ENCODE results near the gene TBX4. TPM values are rescaled to one million over a fixed set of nuclear protein-coding genes. Genes with fewer than 3 reads are reported as not detected.

The TBX4 gene
- polyA plus RNA-seq, 3 donors, result not detected

- H3K4me3 ChIP-seq (replicated peaks in 1 of 3; ENCODE audit: low read depth in 2 of 3, low read length in 3 of 3), result no peak overlapping the region
- H3K4me1 ChIP-seq (ENCODE audit: control insufficient read depth in 1 of 2, insufficient read depth in 2 of 2, low read length in 2 of 2), result no peaks in the 10 kb centered on the region
- no peak overlapping the region for H3K4me2 ChIP-seq (replicated peaks; ENCODE audit: extremely low read depth, low read length, poor library complexity, severe bottlenecking)
- Mint-ChIP-seq H3K4me1 (no peaks in the 10 kb centered on the region), H3K27me3 (ENCODE audit: low read depth in 3 of 3) (peaks cover 1 to 16% (median 2%) of the 10 kb centered on the region in 3 donors), H3K27ac (no peak overlapping the region), H3K9me3 (no peaks in the 10 kb centered on the region), H3K4me3 (no peak overlapping the region), H3K36me3 (no peaks in the 10 kb centered on the region)
- H2AFZ ChIP-seq (ENCODE audit: insufficient read depth, low read depth, low read length, poor library complexity, severe bottlenecking), result no peak overlapping the region
- no peak overlapping the region for H3K27ac ChIP-seq (ENCODE audit: low read depth in 1 of 2, low read length in 2 of 2)
- H4K20me1 ChIP-seq (ENCODE audit: insufficient read depth, low read length), result no peaks in the 10 kb centered on the region
- no peaks in the 10 kb centered on the region for H3K79me2 ChIP-seq (ENCODE audit: insufficient read depth, low read length)
- H3K9me3 ChIP-seq (replicated peaks in 1 of 2; ENCODE audit: control insufficient read depth in 1 of 2, insufficient read depth in 1 of 2, low read length in 2 of 2), result no peaks in the 10 kb centered on the region
- H3K27me3 ChIP-seq (ENCODE audit: control insufficient read depth in 2 of 2, insufficient read depth in 2 of 2, low read length in 2 of 2), result peaks cover 0 to 2% of the 10 kb centered on the region in 2 donors
- WGBS (ENCODE audit: insufficient coverage), result 100% methylated on average over 1 of the region's 4 CpGs
- no peaks in the 10 kb centered on the region for H3K36me3 ChIP-seq (replicated peaks in 1 of 2; ENCODE audit: control insufficient read depth in 1 of 2, insufficient read depth in 2 of 2, low read length in 2 of 2)
- TF ChIP-seq, protein P1, sequence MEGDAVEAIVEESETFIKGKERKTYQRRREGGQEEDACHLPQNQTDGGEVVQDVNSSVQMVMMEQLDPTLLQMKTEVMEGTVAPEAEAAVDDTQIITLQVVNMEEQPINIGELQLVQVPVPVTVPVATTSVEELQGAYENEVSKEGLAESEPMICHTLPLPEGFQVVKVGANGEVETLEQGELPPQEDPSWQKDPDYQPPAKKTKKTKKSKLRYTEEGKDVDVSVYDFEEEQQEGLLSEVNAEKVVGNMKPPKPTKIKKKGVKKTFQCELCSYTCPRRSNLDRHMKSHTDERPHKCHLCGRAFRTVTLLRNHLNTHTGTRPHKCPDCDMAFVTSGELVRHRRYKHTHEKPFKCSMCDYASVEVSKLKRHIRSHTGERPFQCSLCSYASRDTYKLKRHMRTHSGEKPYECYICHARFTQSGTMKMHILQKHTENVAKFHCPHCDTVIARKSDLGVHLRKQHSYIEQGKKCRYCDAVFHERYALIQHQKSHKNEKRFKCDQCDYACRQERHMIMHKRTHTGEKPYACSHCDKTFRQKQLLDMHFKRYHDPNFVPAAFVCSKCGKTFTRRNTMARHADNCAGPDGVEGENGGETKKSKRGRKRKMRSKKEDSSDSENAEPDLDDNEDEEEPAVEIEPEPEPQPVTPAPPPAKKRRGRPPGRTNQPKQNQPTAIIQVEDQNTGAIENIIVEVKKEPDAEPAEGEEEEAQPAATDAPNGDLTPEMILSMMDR (IDR thresholded peaks at IDR 0.05), result no peak
- H3K9ac ChIP-seq (ENCODE audit: insufficient read depth, low read length, poor library complexity, severe bottlenecking), result no peak overlapping the region
- intact Hi-C loops (cut with micrococcal nuclease), result no loop called here
- no peak for DNase-seq
These were observed 59.4 kb downstream of the TBX4 start for GRCh38 chr17:61511480-61512182.

- Histone ChIP-seq H3K9me3 (replicated peaks in 1 of 2; ENCODE audit: control insufficient read depth in 1 of 2, insufficient read depth in 1 of 2, low read length in 2 of 2) (no peaks in the 10 kb centered on the region), H3K27me3 (ENCODE audit: control insufficient read depth in 2 of 2, insufficient read depth in 2 of 2, low read length in 2 of 2) (peaks cover 4% of the 10 kb centered on the region in 2 donors), H3K4me1 (ENCODE audit: control insufficient read depth in 1 of 2, insufficient read depth in 2 of 2, low read length in 2 of 2) (no peaks in the 10 kb centered on the region), H4K20me1 (ENCODE audit: insufficient read depth, low read length) (no peaks in the 10 kb centered on the region), H3K36me3 (replicated peaks in 1 of 2; ENCODE audit: control insufficient read depth in 1 of 2, insufficient read depth in 2 of 2, low read length in 2 of 2) (no peaks in the 10 kb centered on the region), H3K4me2 (replicated peaks; ENCODE audit: extremely low read depth, low read length, poor library complexity, severe bottlenecking) (no peak overlapping the region), H3K9ac (ENCODE audit: insufficient read depth, low read length, poor library complexity, severe bottlenecking) (no peak overlapping the region), H2AFZ (ENCODE audit: insufficient read depth, low read depth, low read length, poor library complexity, severe bottlenecking) (no peak overlapping the region), H3K4me3 (replicated peaks in 1 of 3; ENCODE audit: low read depth in 2 of 3, low read length in 3 of 3) (no peak overlapping the region), H3K79me2 (ENCODE audit: insufficient read depth, low read length) (no peaks in the 10 kb centered on the region), H3K27ac (ENCODE audit: low read depth in 1 of 2, low read length in 2 of 2) (no peak overlapping the region)
- Mint-ChIP-seq H3K4me1 (no peaks in the 10 kb centered on the region), H3K9me3 (no peaks in the 10 kb centered on the region), H3K27ac (no peak overlapping the region), H3K4me3 (no peak overlapping the region), H3K27me3 (ENCODE audit: low read depth in 3 of 3) (peaks cover 4 to 21% (median 7%) of the 10 kb centered on the region in 3 donors), H3K36me3 (no peaks in the 10 kb centered on the region)
- no peak for DNase-seq
- 94% methylated on average over 3 of the region's 4 CpGs for WGBS (ENCODE audit: insufficient coverage)
- TF ChIP-seq, protein P1 (IDR thresholded peaks at IDR 0.05), result no peak
- intact Hi-C loops (cut with micrococcal nuclease), result no loop called here
These were observed 62.3 kb downstream of the TBX4 start for GRCh38 chr17:61514491-61514890.
